Stomach (tissue), 9 donors: Measurements from ENCODE around the gene ZNF512. TPM values are rescaled to one million over a fixed set of nuclear protein-coding genes. Genes with fewer than 3 reads are reported as not detected.

Source experiments
- DNase-seq, 2 donors: peaks; one replicate each; pipeline versions ENCODE4 v3.0.0 to v3.0.0-alpha.2; 2013 to 2019
- H3K27ac ChIP-seq, 5 donors: fragments of 200-600 bp in 4 of 5; sonication (generic) in 4 of 5; one replicate each; pipeline ENCODE4 v1.5.1; 2013 to 2019; ENCODE audit warnings: mild to moderate bottlenecking in 1 of 5, moderate library complexity in 1 of 5
- H3K27me3 ChIP-seq, 3 donors: fragments of 200-600 bp; sonication (generic); one replicate each; pipeline ENCODE4 v1.5.1; 2017 to 2019; ENCODE audit warnings: mixed run types in 1 of 3
- H3K36me3 ChIP-seq, 4 donors: fragments of 200-600 bp; sonication (generic); 1 replicate in 3 of 4; 2 replicates in 1 of 4; pipeline ENCODE4 v1.5.1; 2016 to 2019
- H3K4me1 ChIP-seq, 4 donors: fragments of 200-600 bp; sonication (generic); one replicate each; pipeline ENCODE4 v1.5.1; 2016 to 2019
- H3K4me3 ChIP-seq, 4 donors: fragments of 200-600 bp; sonication (generic) in 3 of 4; one replicate each; pipeline ENCODE4 v1.5.1; 2016 to 2019; ENCODE audit warnings: mild to moderate bottlenecking in 1 of 4
- H3K9me3 ChIP-seq, 4 donors: fragments of 200-600 bp; sonication (generic); one replicate each; pipeline ENCODE4 v1.5.1; 2016 to 2019
- CTCF ChIP-seq, 7 experiments: fragments of 450-650 bp in 4 of 7; fragments of 200-600 bp in 3 of 7; sonication (generic) in 3 of 7; IDR thresholded peaks; one replicate each; pipeline ENCODE4 v1.5.1; 2016 to 2019; ENCODE audit warnings: antibody characterized with exemption in 7 of 7, control low read depth in 2 of 7, mild to moderate bottlenecking in 1 of 7
- EP300 ChIP-seq: sonication (generic); formaldehyde crosslinking; IDR thresholded peaks from one replicate; pipeline ENCODE4 v1.6.1; 2017; ENCODE audit warnings: antibody characterized with exemption
- POLR2A ChIP-seq, 4 donors: fragments of 450-650 bp; IDR thresholded peaks; one replicate each; pipeline ENCODE4 v1.6.1; 2016; ENCODE audit warnings: antibody characterized with exemption in 4 of 4, control low read depth in 2 of 4, mild to moderate bottlenecking in 1 of 4, moderate library complexity in 1 of 4
- POLR2AphosphoS5 ChIP-seq, 3 donors: sonication (generic); formaldehyde crosslinking; IDR thresholded peaks; one replicate each; pipeline ENCODE4 v1.6.1; 2016; ENCODE audit warnings: antibody characterized with exemption in 3 of 3
- WGBS, 5 donors: extraction: QIAGEN DNeasy Blood & Tissue Kit in 3 of 5; methylation state at CpG; one replicate each; pipeline versions ENCODE4 v1.1.5 to v1.1.7; 2013 to 2018; 5-methylcytosine and 5-hydroxymethylcytosine counted together
- intact Hi-C: fragments of 100-400 bp; cut with DNase I; formaldehyde crosslinking; loops from one replicate; pipeline ENCODE4 v1.15.1; 2023; ENCODE audit warnings: low total_unique reads
- polyA plus RNA-seq, 3 donors: library from polyadenylated mRNA; stranded (reverse); fragments of 200-250 nt; gene quantifications; one replicate each; pipeline ENCODE4 v1.2.3, GENCODE V29; 2013
- total RNA-seq, 5 donors: library from RNA; depleted of rRNA; stranded (reverse); fragments of >200 nt; gene quantifications; one replicate each; pipeline versions ENCODE4 v1.1.0 to v1.2.3, GENCODE V29; 2014 to 2016
- donor health status: healthy with polysubstance abuse.
- donor health status: Bipolar disorder and iron deficiency.
- donor health status: healthy.

The ZNF512 gene
- total and polyA plus RNA-seq, 8 donors = 6.4 to 35.8 (median 10.8) TPM

GRCh38 chr2:27638037-27638637 lies 55.3 kb downstream of the ZNF512 start:
- Histone ChIP-seq H3K9me3 (no peaks in the 10 kb centered on the region), H3K27ac (no peak overlapping the region), H3K36me3 (peaks cover 60 to 100% (median 100%) of the 10 kb centered on the region in 4 donors), H3K27me3 (no peaks in the 10 kb centered on the region), H3K4me3 (no peak overlapping the region), H3K4me1 (no peaks in the 10 kb centered on the region)
- intact Hi-C loops = no loop called here
- TF ChIP-seq CTCF (IDR thresholded peaks at IDR 0.05) (no peak), POLR2A (IDR thresholded peaks at IDR 0.05) (no peak), POLR2AphosphoS5 (IDR thresholded peaks at IDR 0.05) (no peak), EP300 (no peak)
- DNase-seq = no peak
- 81 to 90% (median 86%) methylated on average over 3 of the region's 3 CpGs for whole genome bisulfite sequencing, 5 donors

- no peaks in the 10 kb centered on the region for H3K4me1 ChIP-seq
- intact Hi-C loops = no loop called here
- no peak for DNase-seq
- WGBS, 5 donors = 57 to 90% (median 60%) methylated on average over 3 of the region's 3 CpGs
- H3K36me3 ChIP-seq = peaks cover 60 to 100% (median 100%) of the 10 kb centered on the region in 4 donors
- no peak overlapping the region for H3K4me3 ChIP-seq
- H3K27me3 ChIP-seq = no peaks in the 10 kb centered on the region
- TF ChIP-seq CTCF (IDR thresholded peaks at IDR 0.05) = no peak
- no peak for TF ChIP-seq POLR2AphosphoS5 (IDR thresholded peaks at IDR 0.05)
- no peak for TF ChIP-seq EP300
- TF ChIP-seq POLR2A (IDR thresholded peaks at IDR 0.05) = no peak
- H3K27ac ChIP-seq = no peak overlapping the region
- H3K9me3 ChIP-seq = no peaks in the 10 kb centered on the region
These were observed 55.9 kb downstream of the ZNF512 start for GRCh38 chr2:27638709-27639108.

GRCh38 chr2:27640722-27641245 lies 57.9 kb downstream of the ZNF512 start:
- no peaks in the 10 kb centered on the region for H3K27me3 ChIP-seq
- no peak for TF ChIP-seq CTCF (IDR thresholded peaks at IDR 0.05)

GRCh38 chr2:27645197-27645596 lies 62.4 kb downstream of the ZNF512 start:
- Histone ChIP-seq H3K9me3 (no peaks in the 10 kb centered on the region), H3K36me3 (peaks cover 48 to 100% (median 98%) of the 10 kb centered on the region in 4 donors), H3K27ac (no peak overlapping the region), H3K4me1 (no peaks in the 10 kb centered on the region), H3K27me3 (no peaks in the 10 kb centered on the region), H3K4me3 (no peak overlapping the region)
- intact Hi-C loops = no loop called here
- no peak for DNase-seq
- no peak for TF ChIP-seq POLR2A (IDR thresholded peaks at IDR 0.05)
- TF ChIP-seq CTCF (IDR thresholded peaks at IDR 0.05) = no peak
- no peak for TF ChIP-seq POLR2AphosphoS5 (IDR thresholded peaks at IDR 0.05)
- TF ChIP-seq EP300 = no peak

More at GRCh38 chr2:27640722-27641245, 57.9 kb downstream of the ZNF512 start:
- intact Hi-C loops = no loop called here
- Histone ChIP-seq H3K36me3 (peaks cover 47 to 100% (median 99%) of the 10 kb centered on the region in 4 donors), H3K4me3 (no peak overlapping the region), H3K27ac (no peak overlapping the region), H3K4me1 (no peaks in the 10 kb centered on the region), H3K9me3 (no peaks in the 10 kb centered on the region)
- 59 to 76% (median 69%) methylated on average over 2 of the region's 2 CpGs for WGBS, 5 donors
- no peak for DNase-seq
